HepG2 (cell line): Measurements from ENCODE around the gene RNU7-1. TPM values are rescaled to one million over a fixed set of nuclear protein-coding genes. Genes with fewer than 3 reads are reported as not detected.

ENCODE experiments used
- ASH2L ChIP-seq: fragments of 300-600, 200-600 bp; sonication (generic); IDR thresholded peaks from 2 replicates; pipeline ENCODE4 v1.7.0; 2017; ENCODE audit warnings: low read depth, mild to moderate bottlenecking, moderate library complexity, mixed read lengths, low read length; ENCODE audit not compliant: insufficient read length
- BRCA1 ChIP-seq: sonication (generic); formaldehyde crosslinking; IDR thresholded peaks from 2 replicates; pipeline ENCODE4 v1.4.0; 2020; ENCODE audit warnings: missing genetic modification reagents
- KDM1A ChIP-seq: IDR thresholded peaks from 2 replicates; pipeline ENCODE4 v1.6.1; 2016; ENCODE audit warnings: missing compliant biosample characterization
- KDM3A ChIP-seq: IDR thresholded peaks from 2 replicates; pipeline ENCODE4 v1.6.1; 2018; ENCODE audit warnings: low read depth, missing compliant biosample characterization
- NFYC ChIP-seq: IDR thresholded peaks from 2 replicates; pipeline ENCODE4 v1.6.1; 2016; ENCODE audit warnings: missing genetic modification reagents, missing compliant biosample characterization
- RFX3 ChIP-seq: IDR thresholded peaks from 2 replicates; pipeline ENCODE4 v1.6.1; 2016; ENCODE audit warnings: missing biosample characterization, missing genetic modification reagents
- TARDBP ChIP-seq: sonication (generic); formaldehyde crosslinking; IDR thresholded peaks from 2 replicates; pipeline ENCODE4 v1.8.0; 2022; ENCODE audit warnings: mild to moderate bottlenecking, missing genetic modification reagents
- ZNF124 ChIP-seq: sonication (generic); formaldehyde crosslinking; IDR thresholded peaks from 2 replicates; pipeline ENCODE4 v1.4.0; 2020; ENCODE audit warnings: missing genetic modification reagents
- ZNF205 ChIP-seq: IDR thresholded peaks from 2 replicates; pipeline ENCODE4 v1.6.1; 2018; ENCODE audit warnings: missing biosample characterization, missing genetic modification reagents
- ZNF709 ChIP-seq: sonication (generic); formaldehyde crosslinking; IDR thresholded peaks from 2 replicates; pipeline ENCODE4 v1.5.0; 2020; ENCODE audit warnings: mild to moderate bottlenecking, missing genetic modification reagents
- ZSCAN12 ChIP-seq: sonication (generic); formaldehyde crosslinking; IDR thresholded peaks from 2 replicates; pipeline ENCODE4 v1.9.0; 2021; ENCODE audit warnings: mild to moderate bottlenecking, missing genetic modification reagents
- polyA plus RNA-seq, 8 experiments: library from polyadenylated mRNA; depleted of rRNA in 3 of 8; stranded (reverse) in 7 of 8; unstranded in 1 of 8; fragments of >200 nt; fragmentation: Illumina TruSeq in 4 of 8; extraction: Trizol in 4 of 8; gene quantifications; 2 replicates each; pipeline versions ENCODE4 v1.2.1 to v1.2.3, GENCODE V29; 2011 to 2016; ENCODE audit warnings: low read depth in 4 of 8, missing spikeins in 1 of 8, mixed read lengths in 1 of 8; ENCODE audit not compliant: insufficient read depth in 1 of 8
- total RNA-seq, 5 experiments: library from RNA; depleted of rRNA; stranded (reverse); fragments of >200 nt; fragmentation: Illumina TruSeq; extraction: Trizol; gene quantifications; 2 replicates each; pipeline ENCODE4 v1.2.3, GENCODE V29; 2016; ENCODE audit warnings: low read depth in 1 of 5
- TF ChIP-seq, protein P1 (sequence below): sonication (generic); formaldehyde crosslinking; IDR thresholded peaks from 2 replicates; pipeline ENCODE4 v1.4.0; 2020; ENCODE audit warnings: missing genetic modification reagents, low read depth, mild to moderate bottlenecking, borderline replicate concordance
- TF ChIP-seq, protein P2 (sequence below): sonication (generic); formaldehyde crosslinking; IDR thresholded peaks from 2 replicates; pipeline ENCODE4 v1.5.1; 2020; ENCODE audit warnings: missing genetic modification reagents, mild to moderate bottlenecking, borderline replicate concordance
- TF ChIP-seq, protein P3 (sequence below): sonication (generic); formaldehyde crosslinking; IDR thresholded peaks from 2 replicates; pipeline ENCODE4 v1.8.1; 2022; ENCODE audit warnings: low read depth, mild to moderate bottlenecking, missing genetic modification reagents
- TF ChIP-seq, protein P4 (sequence below), 2 experiments: sonication (generic) in 1 of 2; formaldehyde crosslinking in 1 of 2; IDR thresholded peaks; 2 replicates each; pipeline versions ENCODE4 v1.4.0 to v1.6.1; 2016 to 2020; ENCODE audit warnings: borderline replicate concordance in 1 of 2, low read depth in 1 of 2, mild to moderate bottlenecking in 1 of 2, missing genetic modification reagents in 1 of 2

Gene RNU7-1
- total and polyA plus RNA-seq, 2 of the 13 experiments (the other 11 are each of a cell fraction or from before 2014, with no cell fraction given), result not detected

- TF ChIP-seq, protein P1, sequence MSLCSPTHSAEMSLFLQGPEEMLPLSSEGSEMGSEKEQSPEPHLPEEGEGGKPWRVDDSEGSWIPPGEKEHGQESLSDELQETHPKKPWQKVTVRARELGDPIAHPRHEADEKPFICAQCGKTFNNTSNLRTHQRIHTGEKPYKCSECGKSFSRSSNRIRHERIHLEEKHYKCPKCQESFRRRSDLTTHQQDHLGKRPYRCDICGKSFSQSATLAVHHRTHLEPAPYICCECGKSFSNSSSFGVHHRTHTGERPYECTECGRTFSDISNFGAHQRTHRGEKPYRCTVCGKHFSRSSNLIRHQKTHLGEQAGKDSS (CRISPR knock-in tag), result peak; percentile 38; the same call in 1 of the 2 replicates
- TF ChIP-seq RFX3 (CRISPR knock-in tag) (no peak), NFYC (CRISPR knock-in tag) (no peak), ZNF205 (peak; percentile 94; the same call in 1 of the 2 replicates), TARDBP (CRISPR knock-in tag) (peak; percentile 79), BRCA1 (no peak), ZNF709 (peak; percentile 47; the same call in 1 of the 2 replicates), KDM1A (CRISPR knock-in tag) (peak; percentile 78; the same call in 1 of the 2 replicates), ZNF124 (no peak), KDM3A (CRISPR knock-in tag) (0 out of 2 replicates have a peak, but pooled peaks have one; percentile 7), ASH2L (peak; percentile 88), ZSCAN12 (no peak)
- TF ChIP-seq, protein P2, sequence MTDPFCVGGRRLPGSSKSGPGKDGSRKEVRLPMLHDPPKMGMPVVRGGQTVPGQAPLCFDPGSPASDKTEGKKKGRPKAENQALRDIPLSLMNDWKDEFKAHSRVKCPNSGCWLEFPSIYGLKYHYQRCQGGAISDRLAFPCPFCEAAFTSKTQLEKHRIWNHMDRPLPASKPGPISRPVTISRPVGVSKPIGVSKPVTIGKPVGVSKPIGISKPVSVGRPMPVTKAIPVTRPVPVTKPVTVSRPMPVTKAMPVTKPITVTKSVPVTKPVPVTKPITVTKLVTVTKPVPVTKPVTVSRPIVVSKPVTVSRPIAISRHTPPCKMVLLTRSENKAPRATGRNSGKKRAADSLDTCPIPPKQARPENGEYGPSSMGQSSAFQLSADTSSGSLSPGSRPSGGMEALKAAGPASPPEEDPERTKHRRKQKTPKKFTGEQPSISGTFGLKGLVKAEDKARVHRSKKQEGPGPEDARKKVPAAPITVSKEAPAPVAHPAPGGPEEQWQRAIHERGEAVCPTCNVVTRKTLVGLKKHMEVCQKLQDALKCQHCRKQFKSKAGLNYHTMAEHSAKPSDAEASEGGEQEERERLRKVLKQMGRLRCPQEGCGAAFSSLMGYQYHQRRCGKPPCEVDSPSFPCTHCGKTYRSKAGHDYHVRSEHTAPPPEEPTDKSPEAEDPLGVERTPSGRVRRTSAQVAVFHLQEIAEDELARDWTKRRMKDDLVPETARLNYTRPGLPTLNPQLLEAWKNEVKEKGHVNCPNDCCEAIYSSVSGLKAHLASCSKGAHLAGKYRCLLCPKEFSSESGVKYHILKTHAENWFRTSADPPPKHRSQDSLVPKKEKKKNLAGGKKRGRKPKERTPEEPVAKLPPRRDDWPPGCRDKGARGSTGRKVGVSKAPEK, result no peak
- TF ChIP-seq, protein P3, sequence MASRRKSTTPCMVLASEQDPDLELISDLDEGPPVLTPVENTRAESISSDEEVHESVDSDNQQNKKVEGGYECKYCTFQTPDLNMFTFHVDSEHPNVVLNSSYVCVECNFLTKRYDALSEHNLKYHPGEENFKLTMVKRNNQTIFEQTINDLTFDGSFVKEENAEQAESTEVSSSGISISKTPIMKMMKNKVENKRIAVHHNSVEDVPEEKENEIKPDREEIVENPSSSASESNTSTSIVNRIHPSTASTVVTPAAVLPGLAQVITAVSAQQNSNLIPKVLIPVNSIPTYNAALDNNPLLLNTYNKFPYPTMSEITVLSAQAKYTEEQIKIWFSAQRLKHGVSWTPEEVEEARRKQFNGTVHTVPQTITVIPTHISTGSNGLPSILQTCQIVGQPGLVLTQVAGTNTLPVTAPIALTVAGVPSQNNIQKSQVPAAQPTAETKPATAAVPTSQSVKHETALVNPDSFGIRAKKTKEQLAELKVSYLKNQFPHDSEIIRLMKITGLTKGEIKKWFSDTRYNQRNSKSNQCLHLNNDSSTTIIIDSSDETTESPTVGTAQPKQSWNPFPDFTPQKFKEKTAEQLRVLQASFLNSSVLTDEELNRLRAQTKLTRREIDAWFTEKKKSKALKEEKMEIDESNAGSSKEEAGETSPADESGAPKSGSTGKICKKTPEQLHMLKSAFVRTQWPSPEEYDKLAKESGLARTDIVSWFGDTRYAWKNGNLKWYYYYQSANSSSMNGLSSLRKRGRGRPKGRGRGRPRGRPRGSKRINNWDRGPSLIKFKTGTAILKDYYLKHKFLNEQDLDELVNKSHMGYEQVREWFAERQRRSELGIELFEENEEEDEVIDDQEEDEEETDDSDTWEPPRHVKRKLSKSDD (CRISPR knock-in tag), result 0 out of 2 replicates have a peak, but pooled peaks have one; percentile 65
- TF ChIP-seq, protein P4, sequence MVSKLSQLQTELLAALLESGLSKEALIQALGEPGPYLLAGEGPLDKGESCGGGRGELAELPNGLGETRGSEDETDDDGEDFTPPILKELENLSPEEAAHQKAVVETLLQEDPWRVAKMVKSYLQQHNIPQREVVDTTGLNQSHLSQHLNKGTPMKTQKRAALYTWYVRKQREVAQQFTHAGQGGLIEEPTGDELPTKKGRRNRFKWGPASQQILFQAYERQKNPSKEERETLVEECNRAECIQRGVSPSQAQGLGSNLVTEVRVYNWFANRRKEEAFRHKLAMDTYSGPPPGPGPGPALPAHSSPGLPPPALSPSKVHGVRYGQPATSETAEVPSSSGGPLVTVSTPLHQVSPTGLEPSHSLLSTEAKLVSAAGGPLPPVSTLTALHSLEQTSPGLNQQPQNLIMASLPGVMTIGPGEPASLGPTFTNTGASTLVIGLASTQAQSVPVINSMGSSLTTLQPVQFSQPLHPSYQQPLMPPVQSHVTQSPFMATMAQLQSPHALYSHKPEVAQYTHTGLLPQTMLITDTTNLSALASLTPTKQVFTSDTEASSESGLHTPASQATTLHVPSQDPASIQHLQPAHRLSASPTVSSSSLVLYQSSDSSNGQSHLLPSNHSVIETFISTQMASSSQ (IDR thresholded peaks at IDR 0.05; ENCODE audit: low read depth), result no peak
- TF ChIP-seq, protein P4 (CRISPR knock-in tag; IDR thresholded peaks at IDR 0.05; ENCODE audit: borderline replicate concordance), result peak; percentile 50; the same call in 1 of the 2 replicates
Observed at GRCh38 chr12:6981152-6982052, 37.8 kb downstream of the RNU7-1 start (continued).
